ENCODE data around the gene FOXP1.

FOXP1 gene

GRCh38 chr3:71215351-71215750 lies 368.2 kb downstream of the FOXP1 start:
- Histone ChIP-seq H3K4me1 (ENCODE audit: low read length) (peaks cover 8% of the 10 kb centered on the region), H2AFZ (ENCODE audit: low read depth, low read length) (no peak overlapping the region), H4K20me1 (ENCODE audit: insufficient read depth, low read length) (no peaks in the 10 kb centered on the region), H3K27ac (ENCODE audit: low read length) (no peak overlapping the region), H3K4me2 (ENCODE audit: low read length) (no peak overlapping the region), H3K9me3 (ENCODE audit: insufficient read depth, low read length) (no peaks in the 10 kb centered on the region), H3K36me3 (replicated peaks; ENCODE audit: low read depth, low read length) (peaks cover 2% of the 10 kb centered on the region), H3K9ac (ENCODE audit: low read length) (no peak overlapping the region), H3K27me3 (ENCODE audit: low read depth, low read length) (no peaks in the 10 kb centered on the region), H3K79me2 (ENCODE audit: low read length) (no peaks in the 10 kb centered on the region), H3K4me3 (ENCODE audit: low read length) (no peak overlapping the region)
- no peak for TF ChIP-seq EZH2phosphoT487 (IDR thresholded peaks at IDR 0.05; ENCODE audit: low read depth)
- no peak for TF ChIP-seq CTCF (IDR thresholded peaks at IDR 0.05; ENCODE audit: low read depth, low read length)

GRCh38 chr3:71214797-71215196 lies 368.7 kb downstream of the FOXP1 start:
- H3K4me1 ChIP-seq (ENCODE audit: low read length) = peaks cover 3% of the 10 kb centered on the region
- H3K27ac ChIP-seq (ENCODE audit: low read length) = no peak overlapping the region
- H4K20me1 ChIP-seq (ENCODE audit: insufficient read depth, low read length) = no peaks in the 10 kb centered on the region
- no peaks in the 10 kb centered on the region for H3K9me3 ChIP-seq (ENCODE audit: insufficient read depth, low read length)
- H3K36me3 ChIP-seq (replicated peaks; ENCODE audit: low read depth, low read length) = peaks cover under 1% of the 10 kb centered on the region
- H3K4me3 ChIP-seq (ENCODE audit: low read length) = no peak overlapping the region
- no peak overlapping the region for H3K4me2 ChIP-seq (ENCODE audit: low read length)
- H3K9ac ChIP-seq (ENCODE audit: low read length) = no peak overlapping the region
- TF ChIP-seq EZH2phosphoT487 (IDR thresholded peaks at IDR 0.05; ENCODE audit: low read depth) = no peak
- TF ChIP-seq CTCF (IDR thresholded peaks at IDR 0.05; ENCODE audit: low read depth, low read length) = no peak
- no peaks in the 10 kb centered on the region for H3K79me2 ChIP-seq (ENCODE audit: low read length)
- no peaks in the 10 kb centered on the region for H3K27me3 ChIP-seq (ENCODE audit: low read depth, low read length)
- H2AFZ ChIP-seq (ENCODE audit: low read depth, low read length) = no peak overlapping the region

GRCh38 chr3:71214016-71214415 lies 369.5 kb downstream of the FOXP1 start:
- no peak overlapping the region for H3K27ac ChIP-seq (ENCODE audit: low read length)
- no peaks in the 10 kb centered on the region for H3K27me3 ChIP-seq (ENCODE audit: low read depth, low read length)
- no peaks in the 10 kb centered on the region for H4K20me1 ChIP-seq (ENCODE audit: insufficient read depth, low read length)
- H3K9me3 ChIP-seq (ENCODE audit: insufficient read depth, low read length) = no peaks in the 10 kb centered on the region
- H3K4me3 ChIP-seq (ENCODE audit: low read length) = no peak overlapping the region
- H3K4me2 ChIP-seq (ENCODE audit: low read length) = no peak overlapping the region
- H3K36me3 ChIP-seq (replicated peaks; ENCODE audit: low read depth, low read length) = no peaks in the 10 kb centered on the region
- H3K4me1 ChIP-seq (ENCODE audit: low read length) = no peaks in the 10 kb centered on the region
- no peak for TF ChIP-seq CTCF (IDR thresholded peaks at IDR 0.05; ENCODE audit: low read depth, low read length)
- TF ChIP-seq EZH2phosphoT487 (IDR thresholded peaks at IDR 0.05; ENCODE audit: low read depth) = no peak
- H3K79me2 ChIP-seq (ENCODE audit: low read length) = no peaks in the 10 kb centered on the region
- no peak overlapping the region for H3K9ac ChIP-seq (ENCODE audit: low read length)
- H2AFZ ChIP-seq (ENCODE audit: low read depth, low read length) = no peak overlapping the region

GRCh38 chr3:71211083-71211482 lies 372.4 kb downstream of the FOXP1 start:
- Histone ChIP-seq H3K4me2 (ENCODE audit: low read length) (no peak overlapping the region), H3K9me3 (ENCODE audit: insufficient read depth, low read length) (no peaks in the 10 kb centered on the region), H3K36me3 (replicated peaks; ENCODE audit: low read depth, low read length) (no peaks in the 10 kb centered on the region), H4K20me1 (ENCODE audit: insufficient read depth, low read length) (no peaks in the 10 kb centered on the region), H3K4me3 (ENCODE audit: low read length) (no peak overlapping the region), H3K4me1 (ENCODE audit: low read length) (no peaks in the 10 kb centered on the region), H2AFZ (ENCODE audit: low read depth, low read length) (no peak overlapping the region), H3K9ac (ENCODE audit: low read length) (no peak overlapping the region), H3K79me2 (ENCODE audit: low read length) (no peaks in the 10 kb centered on the region), H3K27ac (ENCODE audit: low read length) (no peak overlapping the region), H3K27me3 (ENCODE audit: low read depth, low read length) (no peaks in the 10 kb centered on the region)
- TF ChIP-seq CTCF (IDR thresholded peaks at IDR 0.05; ENCODE audit: low read depth, low read length) = no peak
- TF ChIP-seq EZH2phosphoT487 (IDR thresholded peaks at IDR 0.05; ENCODE audit: low read depth) = no peak

All from OCI-LY3 (cell line).